ENCODE results near the gene FEN1.

DNA sequence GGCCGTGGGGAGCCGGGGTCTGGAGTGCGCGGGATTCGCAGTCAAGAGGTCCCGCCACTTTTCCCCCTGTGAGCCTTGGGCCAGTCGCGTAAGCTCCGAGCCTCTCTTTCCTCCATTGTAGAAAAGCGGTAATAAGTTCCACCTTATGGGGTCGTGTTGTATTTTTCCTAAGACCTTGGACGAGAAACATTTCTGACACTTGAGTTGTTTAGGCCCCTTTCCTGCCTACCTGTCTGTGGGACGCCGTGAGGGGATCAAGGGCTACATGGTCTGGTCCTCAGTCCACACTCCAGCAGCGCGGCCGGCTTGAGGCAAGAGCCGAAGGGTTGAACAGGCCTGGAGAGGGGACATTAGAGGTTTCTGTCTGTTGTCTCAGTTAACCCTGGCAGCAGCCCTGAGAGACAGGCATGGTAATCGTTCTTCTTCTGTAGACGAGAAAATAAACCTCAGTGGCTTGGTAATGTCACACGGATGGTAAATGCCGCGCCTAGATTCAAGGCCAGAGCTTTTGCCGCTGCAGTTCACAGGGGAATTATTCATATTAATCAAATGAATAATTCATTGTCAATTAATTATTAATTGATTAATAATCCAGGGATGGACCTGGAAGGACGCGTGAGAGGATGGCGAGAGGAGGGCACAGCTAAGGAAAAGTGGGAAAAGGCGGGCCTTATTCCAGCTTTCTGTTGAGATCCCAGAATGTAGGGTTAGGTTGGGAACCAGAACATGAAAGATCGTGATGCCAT lies 545 bp downstream of the FEN1 start:
- TF ChIP-seq, protein P1, sequence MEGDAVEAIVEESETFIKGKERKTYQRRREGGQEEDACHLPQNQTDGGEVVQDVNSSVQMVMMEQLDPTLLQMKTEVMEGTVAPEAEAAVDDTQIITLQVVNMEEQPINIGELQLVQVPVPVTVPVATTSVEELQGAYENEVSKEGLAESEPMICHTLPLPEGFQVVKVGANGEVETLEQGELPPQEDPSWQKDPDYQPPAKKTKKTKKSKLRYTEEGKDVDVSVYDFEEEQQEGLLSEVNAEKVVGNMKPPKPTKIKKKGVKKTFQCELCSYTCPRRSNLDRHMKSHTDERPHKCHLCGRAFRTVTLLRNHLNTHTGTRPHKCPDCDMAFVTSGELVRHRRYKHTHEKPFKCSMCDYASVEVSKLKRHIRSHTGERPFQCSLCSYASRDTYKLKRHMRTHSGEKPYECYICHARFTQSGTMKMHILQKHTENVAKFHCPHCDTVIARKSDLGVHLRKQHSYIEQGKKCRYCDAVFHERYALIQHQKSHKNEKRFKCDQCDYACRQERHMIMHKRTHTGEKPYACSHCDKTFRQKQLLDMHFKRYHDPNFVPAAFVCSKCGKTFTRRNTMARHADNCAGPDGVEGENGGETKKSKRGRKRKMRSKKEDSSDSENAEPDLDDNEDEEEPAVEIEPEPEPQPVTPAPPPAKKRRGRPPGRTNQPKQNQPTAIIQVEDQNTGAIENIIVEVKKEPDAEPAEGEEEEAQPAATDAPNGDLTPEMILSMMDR (conservative IDR thresholded peaks at IDR 0.05 in 1 of 2, IDR thresholded peaks at IDR 0.05 in 1 of 2; ENCODE audit: low read depth in 1 of 2, low read length in 2 of 2) = no peak
- TF ChIP-seq EZH2 (IDR thresholded peaks at IDR 0.05; ENCODE audit: low read length, missing control alignments) = no peak

All from fibroblast of lung (primary cell).